Ovary (tissue), 3 donors: Measurements from ENCODE around the gene PHF14.

ENCODE experiments used
- CTCF ChIP-seq, 3 donors: fragments of 450-650 bp in 2 of 3; fragments of 200-600 bp in 1 of 3; IDR thresholded peaks; one replicate each; pipeline versions ENCODE4 v1.5.1 to v1.8.0; 2016 to 2022; ENCODE audit warnings: antibody characterized with exemption in 3 of 3, mild to moderate bottlenecking in 1 of 3
- EP300 ChIP-seq: sonication (generic); formaldehyde crosslinking; IDR thresholded peaks from one replicate; pipeline ENCODE4 v1.6.1; 2017; ENCODE audit warnings: antibody characterized with exemption
- donor health status: DM: no; HTN: no; CAD: no.

DNA sequence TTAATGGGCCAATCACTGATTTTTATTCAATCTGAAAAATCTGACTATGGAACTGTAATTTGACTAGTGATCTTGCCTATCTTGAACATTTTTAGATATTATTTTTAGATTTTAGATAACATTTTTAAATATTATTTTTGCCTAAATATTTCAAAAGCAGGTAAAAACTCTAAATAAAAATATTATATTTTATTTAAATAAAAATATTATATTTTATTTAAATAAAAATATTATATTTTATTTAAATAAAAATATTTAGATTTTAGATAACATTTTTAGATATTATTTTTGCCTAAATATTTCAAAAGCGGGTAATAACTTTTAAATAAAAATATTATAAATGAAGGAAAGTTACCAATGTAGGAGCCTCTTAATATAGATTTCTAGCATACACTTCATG is 187.8 kb downstream of the PHF14 start:
- TF ChIP-seq CTCF (IDR thresholded peaks at IDR 0.05) (no peak), EP300 (no peak)
